ENCODE measurements around the gene CPHXL2.
A peak's percentile ranks its signal among the peaks of the same experiment; 100 is the strongest.

CPHXL2 gene

DNA sequence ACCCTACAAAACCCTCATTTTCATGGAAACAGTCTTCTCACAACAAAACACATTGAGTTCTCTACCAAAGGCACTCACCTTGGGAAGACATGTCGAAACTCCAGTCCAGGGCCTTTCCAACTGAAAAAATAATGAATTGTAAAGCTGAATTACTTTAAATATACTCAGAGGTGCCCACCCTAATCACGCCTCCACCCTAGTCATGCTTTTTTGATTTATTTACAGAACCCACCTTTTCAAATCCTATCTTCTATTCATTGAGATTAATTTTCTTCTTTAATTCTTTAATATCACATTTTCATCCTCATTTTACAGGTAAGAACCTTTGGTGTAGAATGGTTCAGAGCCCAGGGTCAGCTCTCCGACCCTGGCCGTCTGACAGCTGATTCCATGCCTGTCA is at the start of gene CPHXL2:
Gene CPHXL2, minus strand, starts transcription at position 101 of the 400 bp plus-strand sequence. Its CDS starts 10 bp downstream, at position 91.
- no peak for DNase-seq

DNA sequence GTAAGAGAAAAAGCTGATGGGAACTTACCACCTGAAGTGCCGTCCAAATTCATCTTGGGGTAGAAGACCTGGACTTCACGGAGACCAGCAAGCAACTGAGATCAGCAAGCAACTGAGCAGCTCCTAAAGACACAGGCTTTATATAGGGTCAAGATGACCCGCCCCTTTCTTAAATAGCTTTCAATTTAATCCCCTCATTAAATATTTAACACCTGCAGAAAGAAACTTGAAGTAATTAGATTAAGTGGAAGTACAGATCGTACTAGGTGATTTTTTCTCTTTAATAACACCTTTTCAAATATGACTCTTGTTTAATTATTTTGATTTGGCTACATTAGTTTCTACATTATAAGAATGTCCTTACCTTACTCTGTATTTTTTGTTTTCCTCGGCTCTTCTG is 49.6 kb upstream of the CPHXL2 start, which contains the start of gene CPHXL:
Gene CPHXL, minus strand, starts transcription at position 101 of the 400 bp plus-strand sequence. Its CDS starts 48 bp downstream, at position 53.
- no peak for DNase-seq

DNA sequence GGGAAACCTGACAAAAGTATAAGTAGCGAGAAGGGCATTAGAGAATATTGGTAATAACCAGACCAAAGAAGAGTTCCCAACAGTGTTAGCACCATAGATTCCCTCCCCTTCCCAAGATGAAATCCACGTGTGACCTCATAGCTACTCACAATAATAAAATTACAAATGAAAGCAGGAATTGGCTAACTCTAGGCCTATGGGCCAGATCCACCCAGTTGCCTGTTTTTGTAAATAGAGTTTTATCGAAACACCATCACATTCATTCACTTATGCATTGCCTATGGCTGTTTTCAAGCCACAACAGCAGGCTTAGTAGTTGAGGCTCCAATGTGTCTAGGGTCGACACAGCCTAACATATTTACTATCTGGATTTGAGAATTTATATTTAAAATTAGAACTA is 41.6 kb upstream of the CPHXL2 start:
- DNase-seq, result no peak

DNA sequence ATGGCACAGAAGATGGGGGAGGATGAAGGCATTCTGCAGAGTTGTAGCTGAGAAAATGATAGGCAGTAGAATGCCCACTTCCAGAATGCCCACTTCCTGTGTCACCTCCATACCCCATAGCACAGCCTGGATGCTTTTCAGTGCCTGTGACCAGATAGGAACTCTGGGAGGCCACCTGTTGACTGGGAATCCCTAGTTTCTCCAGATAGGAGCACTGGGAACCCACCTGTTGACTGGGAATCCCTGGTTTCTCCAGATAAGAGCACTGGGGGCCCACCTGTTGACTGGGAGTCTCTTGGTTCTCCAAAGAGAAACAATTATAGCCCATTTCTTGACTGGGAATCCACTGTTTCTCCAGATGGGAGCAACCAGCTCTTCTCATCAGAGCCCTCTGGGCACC is 37.9 kb upstream of the CPHXL2 start:
- no peak for DNase-seq

DNA sequence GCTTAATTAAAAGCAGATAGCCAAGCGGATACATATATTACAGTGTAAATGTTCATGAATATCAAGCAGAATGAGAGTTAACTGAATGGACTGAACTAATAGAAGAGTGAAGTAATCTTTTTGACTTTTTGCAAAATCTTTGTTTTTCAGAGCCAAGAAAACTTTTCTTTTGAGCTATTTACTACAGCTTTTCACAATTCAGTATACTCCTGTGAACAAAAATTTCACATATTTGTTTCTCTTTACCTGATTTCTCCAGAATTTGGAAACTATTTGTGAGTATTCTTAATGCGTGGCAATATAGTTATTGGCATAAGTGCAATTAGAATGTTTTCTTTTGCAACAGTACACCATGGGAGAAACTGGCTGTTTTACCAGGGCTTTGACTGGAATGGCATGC is 33.5 kb upstream of the CPHXL2 start:
- DNase-seq, result no peak

DNA sequence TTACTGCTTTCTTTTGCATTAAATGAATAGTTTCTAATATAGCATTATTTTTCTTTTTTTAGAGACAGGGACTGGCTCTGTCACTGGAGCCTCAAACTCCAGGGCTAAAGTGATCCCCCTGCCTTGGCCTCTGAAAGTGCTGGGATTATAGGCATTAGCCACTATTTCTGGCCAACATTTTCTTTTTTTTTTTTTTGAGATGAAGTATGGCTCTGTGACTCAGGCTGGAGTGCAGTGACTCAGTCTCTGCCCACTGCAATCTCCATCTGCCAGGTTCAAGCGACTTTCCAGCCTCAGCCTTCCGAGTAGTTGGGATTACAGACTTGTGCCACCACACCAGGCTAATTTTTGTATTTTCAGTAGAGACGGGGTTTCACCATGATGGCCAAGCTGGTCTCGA is 26.5 kb upstream of the CPHXL2 start:
- DNase-seq, result no peak

DNA sequence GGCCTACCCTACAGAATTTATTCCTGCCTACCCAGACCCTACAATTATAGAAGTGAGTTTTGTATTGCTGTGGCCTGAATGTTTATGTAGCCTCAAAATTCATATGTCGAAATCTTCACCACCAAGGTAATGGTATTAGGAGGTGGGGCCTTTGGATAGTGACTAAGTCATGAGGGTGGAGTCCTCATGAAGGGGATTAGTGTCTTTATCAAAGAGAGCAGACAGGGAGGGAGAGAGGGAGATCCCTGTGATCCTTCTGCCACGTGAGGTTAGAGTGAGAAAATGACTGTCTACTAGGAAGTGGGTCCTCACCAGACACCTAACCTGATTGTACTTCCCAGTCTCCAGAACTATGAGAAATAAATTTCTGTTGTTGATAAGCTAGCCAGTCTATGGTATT is 25.4 kb upstream of the CPHXL2 start:
- no peak for DNase-seq

DNA sequence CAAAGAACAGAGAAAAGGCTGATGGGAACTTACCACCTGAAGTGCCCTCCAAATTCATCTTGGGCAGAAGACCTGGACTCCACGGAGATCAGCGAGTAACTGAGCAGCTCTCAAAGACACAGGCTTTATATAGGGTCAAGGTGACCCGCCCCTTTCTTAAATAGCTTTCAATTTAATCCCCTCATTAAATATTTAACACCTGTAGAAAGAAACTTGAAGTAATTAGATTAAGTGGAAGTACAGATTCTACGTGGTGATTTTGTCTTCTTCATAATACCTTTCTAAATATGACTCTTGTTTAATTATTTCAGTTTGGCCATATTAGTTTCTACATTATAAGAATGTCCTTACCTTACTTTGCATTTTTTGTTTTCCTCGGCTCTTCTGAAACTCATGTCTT is 24.6 kb upstream of the CPHXL2 start, which contains the start of gene DUXB:
Gene DUXB, minus strand, starts transcription at position 101 of the 400 bp plus-strand sequence. Its CDS starts 43 bp downstream, at position 58.
- no peak for DNase-seq

DNA sequence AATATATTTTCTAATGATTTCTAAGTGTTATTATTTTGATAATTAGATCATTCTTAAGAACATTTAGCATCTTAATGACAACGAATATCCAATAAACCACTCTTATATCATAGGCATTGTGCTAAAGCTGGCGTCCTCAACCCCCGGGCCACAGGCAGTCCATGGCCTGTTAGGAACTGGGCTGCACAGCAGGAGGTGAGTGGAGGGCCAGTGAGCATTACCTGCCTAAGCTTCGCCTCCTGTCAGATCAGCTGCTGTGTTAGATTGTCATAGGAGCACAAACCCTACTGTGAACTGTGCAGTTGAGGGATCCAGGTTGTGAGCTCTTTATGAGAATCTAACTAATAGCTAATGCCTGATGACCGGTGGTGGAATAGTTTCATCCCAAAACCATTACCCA is 20.8 kb upstream of the CPHXL2 start:
- DNase-seq, result no peak

DNA sequence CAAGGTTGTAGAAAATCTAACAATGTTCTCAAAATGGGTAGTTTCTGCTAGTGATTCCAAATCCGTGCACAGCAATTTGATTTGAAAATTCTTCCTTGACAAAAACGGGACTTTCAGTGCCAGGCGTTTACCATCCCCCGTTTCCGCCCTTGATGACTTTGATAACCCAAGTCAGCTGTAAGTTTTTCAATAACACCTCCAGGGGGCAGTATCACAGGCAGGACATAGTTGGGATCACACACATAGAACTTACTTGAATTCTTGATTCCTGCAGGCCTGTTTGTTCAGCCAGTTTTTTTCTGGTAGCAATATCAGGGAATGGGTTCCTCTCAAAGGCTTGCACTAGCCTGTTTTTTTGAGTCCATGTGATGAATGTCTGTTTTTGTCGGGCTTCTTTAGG is 18.9 kb upstream of the CPHXL2 start:
- no peak for DNase-seq

DNA sequence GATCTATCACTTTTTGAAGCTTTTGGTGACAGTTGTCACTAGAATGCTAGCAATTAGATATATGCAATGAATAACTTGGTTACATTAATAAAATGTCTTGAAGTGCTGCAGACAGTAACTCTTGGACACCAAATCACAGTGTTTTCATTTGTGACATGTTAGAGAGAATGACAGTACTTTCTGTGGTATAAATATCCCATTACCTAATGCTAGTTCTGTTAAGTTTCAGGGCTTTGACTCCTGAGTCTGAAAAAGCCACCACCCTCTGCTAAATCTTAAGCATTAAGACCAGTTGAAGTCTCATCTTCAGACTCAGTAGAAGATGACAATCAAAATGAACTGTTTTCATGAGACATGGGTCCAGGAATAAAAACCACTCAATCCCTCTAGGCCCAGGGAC is 10.6 kb upstream of the CPHXL2 start:
- no peak for DNase-seq

DNA sequence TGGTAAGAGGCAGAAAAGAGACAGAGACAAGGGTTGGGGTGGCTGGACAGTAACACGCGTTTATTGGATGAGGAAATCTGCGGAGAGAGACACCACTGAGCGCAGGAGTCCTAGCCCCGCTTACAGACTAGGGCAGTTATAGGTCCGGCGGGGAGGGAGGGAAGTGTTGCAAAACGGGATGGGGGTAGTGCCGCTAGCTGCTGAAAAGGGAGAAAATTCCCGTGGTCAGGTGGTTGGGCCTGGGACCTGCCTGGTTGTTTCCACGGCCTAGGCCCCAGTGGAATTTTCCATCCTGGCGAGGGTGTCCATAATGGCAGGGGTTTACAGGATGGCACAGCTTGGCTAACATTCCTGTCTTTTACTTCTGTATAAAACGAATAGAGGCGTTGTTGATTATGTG is 5.5 kb upstream of the CPHXL2 start:
- no peak for DNase-seq

DNA sequence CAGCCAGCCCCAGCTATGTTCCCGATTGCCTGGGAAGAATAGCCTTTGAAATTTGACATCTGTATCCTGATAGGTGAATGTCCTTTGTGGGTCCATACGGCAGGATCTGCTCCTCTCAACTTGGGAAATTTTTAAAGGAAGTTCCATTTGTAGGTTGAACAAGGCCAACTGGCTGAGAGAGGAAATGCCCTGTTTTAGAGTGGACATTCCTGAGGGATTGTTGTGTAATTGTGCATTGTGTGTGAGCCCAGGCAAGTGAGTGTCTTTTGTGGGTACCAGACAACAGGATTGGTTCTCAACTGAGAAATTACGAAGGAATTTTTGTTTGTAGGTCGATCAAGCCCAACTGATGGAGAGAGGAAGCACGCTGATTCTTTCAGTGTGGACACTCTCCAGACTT is 2.6 kb upstream of the CPHXL2 start:
- no peak for DNase-seq

DNA sequence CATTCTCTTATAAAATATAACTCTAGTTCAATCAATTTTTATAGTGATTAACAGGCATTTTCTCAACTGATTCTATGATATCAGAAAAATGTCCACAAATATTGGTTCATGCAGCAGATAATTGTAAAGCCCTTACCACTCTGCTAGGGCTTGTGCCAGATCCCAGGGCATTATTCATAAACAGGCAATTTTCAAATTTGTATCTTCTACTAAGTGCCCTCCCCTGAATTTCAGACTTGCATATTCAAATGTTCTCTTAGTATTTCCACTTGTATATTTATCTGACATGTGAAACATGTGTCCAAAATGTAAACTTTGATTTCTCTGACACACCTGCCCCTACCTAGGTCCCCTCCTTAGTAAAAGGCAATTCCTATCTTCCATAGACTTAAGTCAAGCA is 9.3 kb downstream of the CPHXL2 start:
- DNase-seq, result no peak

DNA sequence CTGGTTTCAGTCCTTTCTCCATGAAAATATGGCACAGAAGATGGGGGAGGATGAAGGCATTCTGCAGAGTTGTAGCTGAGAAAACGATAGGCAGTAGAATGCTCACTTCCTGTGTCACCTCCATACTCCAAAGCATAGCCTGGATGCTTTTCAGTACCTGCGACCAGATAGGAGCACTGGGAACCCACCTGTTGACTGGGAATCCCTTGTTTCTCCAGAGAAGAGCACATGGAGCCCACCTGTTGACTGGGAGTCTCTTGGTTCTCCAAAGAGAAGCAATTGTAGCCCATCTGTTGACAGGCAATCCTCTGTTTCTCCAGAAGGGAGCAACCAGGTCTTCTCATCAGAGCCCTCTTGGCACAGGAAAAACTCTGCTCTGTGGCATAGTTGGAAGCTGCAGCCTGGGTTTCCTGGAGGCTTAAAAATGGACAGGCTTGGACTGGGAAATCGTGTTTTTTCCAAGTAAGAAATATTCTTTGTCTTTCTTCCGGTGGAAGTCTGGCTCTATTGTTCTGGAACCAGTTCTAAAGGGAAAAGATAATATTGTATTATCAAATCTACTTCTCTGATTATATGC is 16.0 kb downstream of the CPHXL2 start:
- DNase-seq, result no peak

DNA sequence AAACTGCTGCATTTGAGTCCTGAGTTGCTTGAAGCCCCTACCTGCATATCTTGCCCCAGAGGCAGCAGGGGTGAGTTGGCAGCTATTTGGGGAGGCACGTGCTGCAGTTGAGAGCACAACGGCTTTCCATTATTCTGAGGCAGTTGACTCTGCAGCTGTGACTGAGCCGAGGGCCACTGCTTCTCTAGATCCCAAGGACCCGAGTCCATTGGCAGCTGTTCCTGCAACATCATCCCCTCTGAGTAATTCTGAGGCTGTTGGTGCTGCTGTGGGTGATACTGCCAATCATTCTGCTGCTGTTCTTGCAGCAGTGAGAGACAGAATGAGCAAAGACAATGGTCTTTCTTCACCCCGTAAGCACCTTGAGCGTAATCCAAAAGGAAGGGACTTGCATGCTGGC is 16.5 kb downstream of the CPHXL2 start:
- no peak for DNase-seq

DNA sequence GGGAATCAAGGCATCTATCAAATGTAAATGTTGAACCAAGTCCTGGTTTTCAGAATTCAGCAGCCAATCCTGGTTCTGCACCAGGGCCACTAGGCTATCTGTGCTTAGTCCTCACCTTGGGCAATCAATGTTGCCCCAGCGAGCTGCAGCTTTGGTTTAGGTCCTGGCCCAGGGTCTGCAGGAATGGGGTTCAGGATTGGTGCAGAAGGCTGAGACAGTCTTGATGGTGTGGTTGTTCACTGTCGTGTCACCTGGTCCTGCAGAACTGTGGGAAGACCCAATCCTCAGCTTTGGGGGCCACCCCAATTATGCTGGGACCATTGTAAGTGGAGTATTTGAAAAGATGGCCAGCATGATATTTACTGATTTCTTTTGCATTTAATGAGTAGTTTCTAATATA is 18.6 kb downstream of the CPHXL2 start:
- no peak for DNase-seq

DNA sequence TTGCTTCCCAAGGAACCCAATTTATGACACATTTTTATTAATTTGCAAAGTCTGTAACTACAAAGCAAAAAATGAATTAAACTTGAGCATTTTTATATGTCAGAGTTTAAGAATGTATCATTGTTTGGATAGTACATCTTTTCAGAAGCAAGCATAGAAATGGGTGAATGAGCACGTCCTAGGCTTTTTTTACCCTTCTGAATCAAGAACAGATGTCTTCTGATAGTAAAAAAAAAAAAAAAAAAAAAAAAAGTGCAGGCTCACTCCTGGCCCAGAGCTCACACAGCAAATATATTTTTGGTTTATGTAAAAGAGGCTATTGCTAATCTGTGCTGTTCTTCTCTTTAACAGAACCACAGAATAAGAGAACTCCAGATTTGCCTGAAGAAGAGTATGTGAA is 22.9 kb downstream of the CPHXL2 start:
- DNase-seq, result no peak

DNA sequence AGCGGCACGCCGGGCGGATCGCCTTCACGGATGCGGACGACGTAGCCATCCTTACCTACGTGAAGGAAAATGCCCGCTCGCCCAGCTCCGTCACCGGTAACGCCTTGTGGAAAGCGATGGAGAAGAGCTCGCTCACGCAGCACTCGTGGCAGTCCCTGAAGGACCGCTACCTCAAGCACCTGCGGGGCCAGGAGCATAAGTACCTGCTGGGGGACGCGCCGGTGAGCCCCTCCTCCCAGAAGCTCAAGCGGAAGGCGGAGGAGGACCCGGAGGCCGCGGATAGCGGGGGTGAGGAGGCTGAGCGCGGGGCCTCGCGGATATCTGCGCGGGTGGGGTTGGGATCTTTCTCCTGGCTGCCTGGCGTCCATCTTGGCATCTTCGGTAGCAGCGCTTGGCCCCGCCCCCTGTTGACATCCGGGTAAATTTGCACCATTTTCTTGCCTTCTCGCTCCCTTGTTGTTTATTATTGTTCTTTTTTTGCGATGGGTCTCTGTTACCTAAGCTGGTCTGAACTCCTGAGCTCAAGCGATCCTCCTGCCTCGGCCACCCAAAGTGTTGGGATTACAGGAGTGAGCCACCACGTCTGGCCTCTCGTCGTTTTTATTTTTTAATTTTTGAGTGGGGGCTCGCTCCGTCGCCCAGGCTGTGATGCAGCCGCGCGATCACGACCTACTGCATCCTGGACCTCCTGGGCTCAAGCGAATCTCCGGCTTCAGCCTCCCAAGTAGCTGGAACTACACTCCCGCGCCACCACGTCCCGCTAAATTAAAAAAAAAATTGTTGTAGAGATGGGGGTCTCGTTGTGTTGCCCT is 28.3 kb downstream of the CPHXL2 start:
- peak; percentile 88 to 91 for DNase-seq

DNA sequence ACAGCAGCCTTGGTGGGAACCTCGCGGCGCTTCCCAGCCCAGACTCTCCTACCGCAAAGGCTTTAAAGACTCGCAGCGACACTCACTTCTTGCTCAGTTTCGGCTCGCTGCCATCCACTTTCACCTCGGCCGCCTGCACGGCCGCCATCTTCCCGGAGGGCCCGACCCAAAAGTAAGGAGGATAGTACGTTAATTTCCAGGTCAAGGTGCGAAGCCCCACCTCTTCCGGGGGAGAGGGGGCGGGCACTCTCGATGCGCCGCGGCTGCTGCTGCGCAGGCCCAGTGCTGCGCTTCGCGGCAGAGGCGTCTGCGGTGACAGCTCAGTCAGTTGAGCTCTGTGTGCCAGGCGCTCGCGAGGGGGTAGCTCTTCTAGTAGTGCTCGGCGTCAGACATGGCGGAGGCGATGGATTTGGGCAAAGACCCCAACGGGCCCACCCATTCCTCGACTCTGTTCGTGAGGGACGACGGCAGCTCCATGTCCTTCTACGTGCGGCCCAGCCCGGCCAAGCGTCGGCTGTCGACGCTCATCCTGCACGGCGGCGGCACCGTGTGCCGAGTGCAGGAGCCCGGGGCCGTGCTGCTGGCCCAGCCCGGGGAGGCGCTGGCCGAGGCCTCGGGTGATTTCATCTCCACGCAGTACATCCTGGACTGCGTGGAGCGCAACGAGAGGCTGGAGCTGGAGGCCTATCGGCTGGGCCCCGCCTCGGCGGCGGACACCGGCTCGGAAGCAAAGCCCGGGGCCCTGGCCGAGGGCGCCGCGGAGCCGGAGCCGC is 29.1 kb downstream of the CPHXL2 start, which contains the start of the genes KARS1 and TERF2IP:
Gene KARS1, minus strand, starts transcription at position 174 of the 773 bp plus-strand sequence. Its CDS starts 26 bp downstream, at position 148.
Gene TERF2IP, plus strand, starts transcription at position 282 of the 773 bp plus-strand sequence. Its CDS starts 110 bp downstream, at position 392.
- DNase-seq, result peak; percentile 92 to 94

DNA sequence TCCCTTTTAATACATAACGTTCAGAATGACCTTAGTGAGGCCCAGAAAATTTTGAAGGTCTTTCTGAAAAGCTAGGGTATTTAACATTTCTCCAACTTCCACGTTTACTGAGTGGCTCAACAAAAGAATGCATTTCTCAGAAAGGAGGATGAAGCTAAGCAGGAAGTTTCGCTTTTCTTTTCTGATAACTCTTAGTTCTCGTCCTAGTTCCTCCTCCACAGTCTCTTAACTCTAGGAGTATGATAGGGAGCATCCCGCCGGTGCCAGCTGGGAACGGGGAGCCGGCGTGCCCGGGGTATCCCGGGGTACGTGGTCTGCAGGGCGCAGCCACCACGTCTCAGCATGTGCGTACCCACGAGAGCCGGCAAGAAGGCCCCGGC is 29.7 kb downstream of the CPHXL2 start:
- DNase-seq, result no peak

DNA sequence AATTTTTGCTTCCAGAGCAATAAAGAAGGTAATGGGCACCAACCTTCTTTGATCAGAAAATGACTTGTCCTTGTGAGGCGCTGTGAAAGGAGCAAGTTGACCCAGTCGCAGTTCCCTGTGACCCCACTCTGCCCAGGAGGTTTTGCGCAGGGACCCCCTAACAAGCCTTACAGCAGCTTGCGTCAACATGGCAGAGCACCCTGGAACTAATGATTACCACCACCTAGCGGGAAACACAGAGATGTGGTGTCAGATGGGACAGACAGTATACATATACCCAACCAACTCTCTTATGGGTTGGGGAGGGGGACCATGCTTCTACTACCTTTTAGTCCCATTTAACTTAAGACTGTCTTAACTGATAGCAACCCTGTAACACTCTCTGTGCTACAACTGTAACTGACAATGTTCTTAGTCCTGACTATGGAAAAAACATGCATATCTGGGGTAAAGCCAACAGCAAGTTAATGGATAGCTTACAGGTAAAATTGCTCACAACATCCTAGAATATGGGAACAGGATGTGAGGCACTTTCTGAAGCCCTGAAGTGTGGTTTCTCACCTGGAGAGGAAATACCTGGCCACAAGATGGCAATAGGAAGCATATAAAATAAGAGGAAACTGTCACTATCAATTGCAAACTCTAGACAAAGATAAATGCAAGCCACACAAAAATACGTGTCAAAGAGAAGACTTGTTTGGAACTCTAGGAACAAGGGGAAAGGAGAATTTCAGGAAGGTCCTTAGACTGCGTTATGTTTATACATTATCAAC is 32.4 kb downstream of the CPHXL2 start:
- DNase-seq, result no peak

DNA sequence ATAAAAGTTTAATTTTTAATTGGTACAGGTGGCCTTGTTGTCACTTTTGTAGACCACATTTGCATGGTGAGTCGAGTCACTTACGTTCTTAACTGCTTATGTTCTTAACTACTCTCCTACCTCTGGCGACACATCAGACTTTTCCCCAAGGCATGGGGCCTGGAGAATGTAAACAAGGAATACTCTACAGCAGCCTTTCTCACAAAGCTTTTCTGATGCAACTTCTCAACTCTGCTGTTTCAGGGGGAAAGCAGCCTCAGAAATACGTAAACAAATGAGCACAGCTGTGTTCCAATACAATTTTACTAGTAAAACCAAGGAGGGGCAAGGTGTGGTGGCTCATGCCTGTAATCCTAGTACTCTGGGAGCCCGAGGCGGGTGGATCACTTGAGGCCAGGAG is 36.2 kb downstream of the CPHXL2 start:
- no peak for DNase-seq
